HFFc6 (cell line): Measurements from ENCODE around the gene ZNF407. TPM values are rescaled to one million over a fixed set of nuclear protein-coding genes. Genes with fewer than 3 reads are reported as not detected.

Experiments used
- DNase-seq: peaks from one replicate; pipeline ENCODE4 v3.0.0-alpha.2; 2018
- H3K27ac Mint-ChIP-seq: 2 replicates; pipeline ENCODE4 v1.8.0; 2020; ENCODE audit warnings: mild to moderate bottlenecking, mixed read lengths
- H3K27me3 Mint-ChIP-seq: 2 replicates; pipeline ENCODE4 v1.8.0; 2021; ENCODE audit warnings: mild to moderate bottlenecking, moderate library complexity, mixed read lengths; ENCODE audit not compliant: insufficient read depth
- H3K36me3 Mint-ChIP-seq: 2 replicates; pipeline ENCODE4 v1.8.0; 2021; ENCODE audit warnings: low read depth, mixed read lengths
- H3K4me1 Mint-ChIP-seq: 2 replicates; pipeline ENCODE4 v1.8.0; 2020; ENCODE audit warnings: low read depth, mixed read lengths
- H3K4me3 Mint-ChIP-seq: 2 replicates; pipeline ENCODE4 v1.8.0; 2020; ENCODE audit warnings: mild to moderate bottlenecking, moderate library complexity, mixed read lengths
- H3K9me3 Mint-ChIP-seq: 2 replicates; pipeline ENCODE4 v1.8.0; 2020; ENCODE audit warnings: mild to moderate bottlenecking, mixed read lengths
- CTCF ChIP-seq: fragments of 200-600 bp; sonication (generic); IDR thresholded peaks from 2 replicates; pipeline ENCODE4 v1.5.0; 2021; ENCODE audit warnings: antibody characterized with exemption, mild to moderate bottlenecking
- total RNA-seq, 6 experiments: library from RNA; stranded (reverse); fragmentation: NEBNext Ultra II Directional; extraction: Animal tissue kit (Norgen Biotek cat#: 25700); gene quantifications; 2 replicates in 1 of 6; 3 replicates in 5 of 6; pipeline ENCODE4 v1.2.3, GENCODE V29; 2021

Gene ZNF407
- total RNA-seq, 6 experiments from 2014 or later, result 7.9 to 9.7 (median 9.1) TPM

GRCh38 chr18:74996996-74997395 is 399.3 kb downstream of the ZNF407 start:
- Mint-ChIP-seq H3K9me3 (no peaks in the 10 kb centered on the region), H3K4me3 (no peak overlapping the region), H3K4me1 (peaks cover 20% of the 10 kb centered on the region), H3K27ac (no peak overlapping the region), H3K36me3 (no peaks in the 10 kb centered on the region), H3K27me3 (no peaks in the 10 kb centered on the region; the same call in 1 of the 2 replicates)
- no peak for DNase-seq
- no peak for TF ChIP-seq CTCF

- H3K36me3 Mint-ChIP-seq, result no peaks in the 10 kb centered on the region
- H3K9me3 Mint-ChIP-seq, result no peaks in the 10 kb centered on the region
- TF ChIP-seq CTCF, result no peak
- no peaks in the 10 kb centered on the region for H3K4me1 Mint-ChIP-seq
- no peak for DNase-seq
- H3K4me3 Mint-ChIP-seq, result no peak overlapping the region
- no peaks in the 10 kb centered on the region for H3K27me3 Mint-ChIP-seq
- H3K27ac Mint-ChIP-seq, result no peak overlapping the region
Measured at GRCh38 chr18:75000920-75001319, 403.2 kb downstream of the ZNF407 start.

- no peaks in the 10 kb centered on the region for H3K27me3 Mint-ChIP-seq
- no peak for DNase-seq
Measured at GRCh38 chr18:75003039-75003438, 405.4 kb downstream of the ZNF407 start.

GRCh38 chr18:75003764-75004690 is 406.4 kb downstream of the ZNF407 start:
- Mint-ChIP-seq H3K4me3 (no peak overlapping the region), H3K36me3 (no peaks in the 10 kb centered on the region), H3K27me3 (no peaks in the 10 kb centered on the region), H3K9me3 (no peaks in the 10 kb centered on the region), H3K4me1 (no peaks in the 10 kb centered on the region), H3K27ac (no peak overlapping the region)
- no peak for TF ChIP-seq CTCF
- no peak for DNase-seq

More at GRCh38 chr18:75003039-75003438, 405.4 kb downstream of the ZNF407 start:
- TF ChIP-seq CTCF, result no peak
- no peaks in the 10 kb centered on the region for H3K36me3 Mint-ChIP-seq
- H3K27ac Mint-ChIP-seq, result no peak overlapping the region
- H3K4me1 Mint-ChIP-seq, result no peaks in the 10 kb centered on the region
- no peaks in the 10 kb centered on the region for H3K9me3 Mint-ChIP-seq
- H3K4me3 Mint-ChIP-seq, result no peak overlapping the region

GRCh38 chr18:75005626-75006025 is 408.0 kb downstream of the ZNF407 start:
- no peaks in the 10 kb centered on the region for H3K27me3 Mint-ChIP-seq
- TF ChIP-seq CTCF, result no peak

More at GRCh38 chr18:75005626-75006025, 408.0 kb downstream of the ZNF407 start:
- Mint-ChIP-seq H3K4me1 (no peaks in the 10 kb centered on the region), H3K36me3 (no peaks in the 10 kb centered on the region), H3K4me3 (no peak overlapping the region), H3K27ac (no peak overlapping the region), H3K9me3 (no peaks in the 10 kb centered on the region)
- no peak for DNase-seq
